Measurements from ENCODE around the gene LGALS7B. TPM values are rescaled to one million over a fixed set of nuclear protein-coding genes. Genes with fewer than 3 reads are reported as not detected.

Gene LGALS7B
- total RNA-seq, 1 experiment from 2014 or later = not detected

DNA sequence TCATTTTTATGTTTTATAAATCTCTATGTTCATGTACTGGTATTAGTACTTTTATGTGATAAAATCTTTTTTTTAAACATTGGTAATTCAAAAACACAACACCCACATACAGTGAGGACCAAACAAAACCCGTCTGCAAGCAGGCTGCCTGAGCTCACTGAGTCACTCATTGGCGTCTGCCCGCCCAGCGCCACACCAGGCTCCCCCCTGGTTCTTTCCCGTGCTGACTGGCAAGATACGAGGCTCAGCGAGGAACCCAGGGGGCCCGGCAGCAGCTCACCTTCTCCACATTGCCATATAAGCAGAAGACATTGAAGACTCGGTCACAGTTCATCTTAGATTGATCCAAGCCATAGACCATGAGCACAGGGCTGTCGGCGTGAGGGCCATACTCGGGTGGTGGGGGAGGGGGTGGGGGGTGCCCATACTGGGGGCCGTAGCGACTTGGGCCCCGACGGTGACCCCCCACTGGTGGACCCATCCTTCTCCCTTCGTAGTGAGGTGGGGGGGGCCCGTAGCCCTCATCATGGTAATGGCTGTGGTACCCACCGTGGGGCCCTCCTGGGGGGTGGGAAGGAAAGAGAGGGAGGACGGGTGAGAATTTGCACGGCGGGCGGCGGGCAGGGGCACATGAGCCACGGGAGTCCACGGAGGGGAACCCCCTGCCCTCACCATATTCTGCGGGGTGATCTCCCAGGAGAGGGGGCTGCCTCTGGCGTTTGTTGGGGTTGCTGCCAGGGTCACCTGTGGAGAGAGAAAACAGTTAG lies 51.0 kb downstream of the LGALS7B start:
- no peak for DNase-seq (ENCODE audit: extremely low read depth, low read depth)

- DNase-seq (ENCODE audit: extremely low read depth, low read depth) = no peak
These were observed 51.6 kb downstream of the LGALS7B start for GRCh38 chr19:38840583-38840968.

Small RNA genes within 50 kb of the gene (small RNA-seq; reads per million reads assigned to genes)
- gene RNU6-140P = 0 reads per million in 2 experiments

Other genes starting within 250 kb of the LGALS7B start
- 0.10 TPM in 1 of 2 replicates, not detected in the other for gene MAP4K1, start 171.2 kb upstream of the LGALS7B start, total RNA-seq (2014; rRNA removed; shearing (Covaris generic))
- 194 and 195 TPM in 2 replicates for gene EIF3K, start 170.0 kb upstream of the LGALS7B start, total RNA-seq (2014; rRNA removed; shearing (Covaris generic))
- 145 and 155 TPM in 2 replicates for gene ACTN4, start 141.6 kb upstream of the LGALS7B start, total RNA-seq (2014; rRNA removed; shearing (Covaris generic))
- gene CAPN12, start 44.7 kb upstream of the LGALS7B start, total RNA-seq (2014; rRNA removed; shearing (Covaris generic)) = 0.15 and 0.92 TPM in 2 replicates
- gene LGALS7, start 15.7 kb upstream of the LGALS7B start, total RNA-seq (2014; rRNA removed; shearing (Covaris generic)) = not detected in 2 replicates
- gene LGALS4, start 23.7 kb downstream of the LGALS7B start, total RNA-seq (2014; rRNA removed; shearing (Covaris generic)) = not detected in 2 replicates
- gene ECH1, start 42.6 kb downstream of the LGALS7B start, total RNA-seq (2014; rRNA removed; shearing (Covaris generic)) = 63.2 and 80.0 TPM in 2 replicates
- 236 and 238 TPM in 2 replicates for gene HNRNPL, start 60.8 kb downstream of the LGALS7B start, total RNA-seq (2014; rRNA removed; shearing (Covaris generic))
- gene RINL, start 89.1 kb downstream of the LGALS7B start, total RNA-seq (2014; rRNA removed; shearing (Covaris generic)) = 4.2 and 4.8 TPM in 2 replicates
- 23.3 and 33.0 TPM in 2 replicates for gene SIRT2, start 110.4 kb downstream of the LGALS7B start, total RNA-seq (2014; rRNA removed; shearing (Covaris generic))
- gene NFKBIB, start 110.8 kb downstream of the LGALS7B start, total RNA-seq (2014; rRNA removed; shearing (Covaris generic)) = 17.0 and 19.1 TPM in 2 replicates
- gene CCER2, start 123.0 kb downstream of the LGALS7B start, total RNA-seq (2014; rRNA removed; shearing (Covaris generic)) = 0.20 TPM in 1 of 2 replicates, not detected in the other
- gene SARS2, start 141.6 kb downstream of the LGALS7B start, total RNA-seq (2014; rRNA removed; shearing (Covaris generic)) = 21.7 and 24.0 TPM in 2 replicates
- gene MRPS12, start 141.7 kb downstream of the LGALS7B start, total RNA-seq (2014; rRNA removed; shearing (Covaris generic)) = 43.6 and 61.2 TPM in 2 replicates
- 7.9 and 11.1 TPM in 2 replicates for gene FBXO17, start 186.5 kb downstream of the LGALS7B start, total RNA-seq (2014; rRNA removed; shearing (Covaris generic))
- gene FBXO27, start 243.3 kb downstream of the LGALS7B start, total RNA-seq (2014; rRNA removed; shearing (Covaris generic)) = 0.52 and 0.59 TPM in 2 replicates

Data from NCI-H460 (cell line).